Activated T-cell treated with anti-CD3 and anti-CD28 coated beads, Interleukin-2, amount 50 U/mL, for 1 hour (primary cell): ENCODE results near the gene SPATA31A3.
"Not testable (repeated sequence)": the region's sequence is repeated elsewhere in the genome, so short reads cannot be mapped to it uniquely, and the experiment has no call there.

ENCODE experiments used
- DNase-seq: peaks from one replicate; pipeline ENCODE4 v3.0.0-alpha.2; 2020

The SPATA31A3 gene

DNA sequence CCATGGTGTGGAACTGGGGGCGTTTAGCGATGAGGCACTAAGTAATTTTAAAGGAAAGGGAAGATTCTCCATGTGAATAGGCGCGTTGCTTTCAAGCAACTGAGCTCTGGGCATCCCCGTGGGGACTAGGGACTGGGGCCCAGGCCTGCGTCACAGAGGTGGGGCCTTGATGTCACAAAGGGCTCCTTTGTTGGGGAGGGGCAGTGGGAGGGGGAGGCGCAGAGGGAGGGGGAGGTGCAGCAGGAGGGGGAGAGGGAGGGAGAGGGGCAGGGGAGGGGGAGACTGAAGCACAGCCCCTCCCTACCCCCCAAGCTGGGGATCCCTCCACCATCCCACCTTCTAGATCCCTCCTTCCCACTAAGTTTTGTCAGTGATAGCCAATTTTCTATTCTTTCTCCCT lies at the start of gene SPATA31A3:
SPATA31A3 (minus strand) TSS at position 101 of the 400 bp plus-strand sequence; CDS start at position 72, 29 bp downstream.
- not testable (repeated sequence) for DNase-seq

DNA sequence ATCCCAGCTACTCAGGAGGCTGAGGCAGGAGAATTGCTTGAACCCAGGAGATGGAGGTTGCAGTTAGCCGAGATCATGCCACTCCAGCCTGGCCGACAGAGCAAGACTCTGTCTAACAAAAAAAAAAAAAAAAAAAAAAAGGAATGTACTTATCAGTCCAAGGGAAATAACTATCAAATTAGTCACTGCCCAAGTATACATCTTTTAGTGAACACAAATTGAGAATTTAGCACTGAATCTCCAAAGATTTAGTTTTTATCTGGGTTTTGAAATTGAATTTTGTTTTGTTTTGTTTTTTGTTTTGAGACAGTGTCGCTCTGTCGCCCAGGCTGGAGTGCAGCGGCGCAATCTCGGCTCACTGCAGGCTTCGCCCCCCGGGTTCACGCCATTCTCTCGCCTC lies 39.8 kb downstream of the SPATA31A3 start:
- not testable (repeated sequence) for DNase-seq

DNA sequence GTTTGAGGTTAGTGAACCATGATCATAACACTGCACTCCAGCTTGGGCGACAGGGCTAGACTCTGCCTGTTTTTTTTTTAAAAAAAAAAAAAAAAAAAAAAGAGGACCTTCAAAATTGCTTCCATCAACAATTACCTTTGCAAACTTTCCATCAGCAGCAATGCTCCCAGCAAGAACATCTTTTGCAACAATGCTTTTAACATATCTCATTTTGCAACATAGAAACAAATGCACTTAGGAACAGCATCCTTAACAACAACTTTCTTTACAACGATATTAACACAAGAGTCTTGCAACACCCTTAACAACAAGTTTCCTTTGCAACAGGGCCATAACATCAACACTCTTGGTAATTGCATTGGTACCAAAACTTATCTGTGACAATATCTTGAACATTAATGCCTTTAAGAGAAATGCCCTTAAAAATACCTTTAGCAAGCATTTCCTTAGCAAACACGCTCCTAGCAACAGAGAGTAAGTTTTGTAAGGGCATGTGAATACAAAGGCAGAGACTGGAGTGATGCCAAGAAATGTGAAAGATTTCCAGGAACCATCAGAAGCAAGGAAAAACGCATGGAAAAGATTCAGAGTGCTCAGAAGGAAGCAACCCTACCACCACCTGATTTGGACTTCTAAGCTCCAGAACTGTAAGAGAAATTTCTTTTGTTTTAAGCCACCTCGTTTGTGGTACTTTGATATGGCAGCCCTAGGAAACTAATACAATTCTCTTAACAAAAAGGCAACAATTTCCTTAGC lies 49.8 kb downstream of the SPATA31A3 start:
- DNase-seq, result not testable (repeated sequence)

DNA sequence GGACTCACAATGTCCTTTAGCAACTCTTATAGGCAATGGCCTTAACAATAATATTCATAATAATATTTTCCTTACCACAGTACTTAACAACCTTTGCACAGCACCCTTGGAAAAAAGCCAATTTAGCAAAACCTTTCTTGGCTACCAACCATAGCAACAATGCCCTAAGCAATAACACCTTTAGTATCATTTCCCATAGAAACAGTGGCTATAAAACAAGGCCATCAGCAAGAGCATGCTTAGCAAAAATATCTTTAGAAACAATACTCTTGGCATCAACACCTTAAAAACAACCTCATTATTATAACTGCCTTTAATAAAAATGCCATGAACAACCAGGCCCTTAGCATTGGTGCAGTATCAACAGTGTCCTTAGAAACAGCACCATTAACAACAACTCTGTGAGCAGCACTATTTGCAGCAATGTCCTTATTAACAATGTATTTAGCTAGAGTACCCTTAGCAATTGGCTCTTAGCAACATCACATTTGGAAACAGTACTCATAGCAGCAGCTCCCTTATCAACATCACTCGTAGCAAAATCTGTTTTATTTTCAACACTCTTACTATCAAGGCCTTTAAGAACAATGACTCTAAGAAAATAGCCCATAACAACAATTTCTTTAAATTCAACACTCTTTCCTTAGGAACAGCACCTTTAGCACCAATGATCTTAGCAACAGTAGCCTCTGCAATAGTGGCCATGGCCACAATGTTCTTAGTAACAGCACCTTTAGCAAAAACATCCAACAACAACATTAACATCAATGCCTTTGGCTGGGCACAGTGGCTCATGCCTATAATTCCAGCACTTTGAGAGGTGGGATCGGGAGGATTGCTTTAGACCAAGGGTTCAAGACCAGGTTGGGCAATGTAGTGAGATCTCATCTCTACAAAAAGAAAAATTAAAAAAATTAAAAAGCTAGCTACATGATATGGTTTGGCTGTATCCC lies 52.2 kb downstream of the SPATA31A3 start:
- not testable (repeated sequence) for DNase-seq

DNA sequence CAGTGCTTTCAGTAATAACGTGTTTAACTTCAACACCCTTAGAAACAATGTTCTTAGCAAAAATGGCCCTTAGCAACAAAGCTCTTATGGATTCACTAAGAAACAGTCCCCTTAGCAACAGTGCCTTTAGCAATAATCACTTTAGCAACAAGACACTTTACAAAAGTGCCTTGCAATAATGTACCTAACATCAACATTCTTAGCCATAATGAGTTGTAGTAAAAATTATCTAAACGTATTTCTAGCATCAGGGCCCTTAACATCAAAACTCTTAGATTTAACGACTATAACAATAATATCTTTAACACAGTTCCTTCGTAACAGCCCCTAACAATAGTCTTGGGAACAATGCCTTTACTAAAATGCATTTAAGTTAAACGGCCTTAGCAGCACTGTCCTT lies 54.0 kb downstream of the SPATA31A3 start:
- not testable (repeated sequence) for DNase-seq

DNA sequence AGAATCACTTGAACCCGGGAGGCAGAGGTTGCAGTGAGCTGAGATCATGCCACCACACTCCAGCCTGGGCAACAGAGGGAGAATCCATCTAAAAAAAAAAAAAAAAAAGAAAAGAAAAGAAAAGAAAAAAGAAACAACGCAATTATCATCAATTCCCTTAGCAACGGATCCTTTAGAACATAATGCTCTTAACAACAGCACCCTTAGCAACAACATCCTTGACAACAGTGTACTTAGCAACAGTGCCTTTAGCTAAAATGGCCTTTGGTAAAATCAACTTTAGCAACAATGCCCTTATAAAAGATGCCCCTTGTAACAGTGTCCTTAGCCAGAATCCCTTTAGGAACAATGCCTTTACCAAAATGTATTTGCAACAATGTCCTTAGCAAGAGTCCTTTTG lies 54.7 kb downstream of the SPATA31A3 start:
- DNase-seq, result not testable (repeated sequence)
